NCI-H187 (cell line): ENCODE data around the gene ZCCHC17.

Experiments
- DNase-seq, 2 experiments: peaks; one replicate each; lab custom pipeline; 2025; lab: John Stamatoyannopoulos, UW

The ZCCHC17 gene

GRCh38 chr1:31306278-31306677, 9.4 kb downstream of the ZCCHC17 start:
- no peak for DNase-seq

GRCh38 chr1:31308036-31308435, 11.2 kb downstream of the ZCCHC17 start:
- DNase-seq: no peak

GRCh38 chr1:31310198-31310597, 13.4 kb downstream of the ZCCHC17 start:
- DNase-seq: no peak

- DNase-seq: no peak
Measured at GRCh38 chr1:31315902-31316301, 19.1 kb downstream of the ZCCHC17 start.

- DNase-seq: no peak
Measured at GRCh38 chr1:31318146-31318545, 21.3 kb downstream of the ZCCHC17 start.

- DNase-seq: no peak
Measured at GRCh38 chr1:31324093-31324492, 27.3 kb downstream of the ZCCHC17 start.

- no peak for DNase-seq
Measured at GRCh38 chr1:31324992-31325391, 28.2 kb downstream of the ZCCHC17 start.

- no peak for DNase-seq
Measured at GRCh38 chr1:31326461-31326860, 29.6 kb downstream of the ZCCHC17 start.

GRCh38 chr1:31327381-31327780, 30.5 kb downstream of the ZCCHC17 start:
- no peak for DNase-seq

GRCh38 chr1:31335007-31335406, 38.2 kb downstream of the ZCCHC17 start:
- no peak for DNase-seq

- no peak for DNase-seq
Measured at GRCh38 chr1:31336687-31337467, 40.0 kb downstream of the ZCCHC17 start.

- DNase-seq: no peak
Measured at GRCh38 chr1:31344503-31344902, 47.7 kb downstream of the ZCCHC17 start.

- DNase-seq: no peak
Measured at GRCh38 chr1:31345635-31346034, 48.8 kb downstream of the ZCCHC17 start.

GRCh38 chr1:31346785-31347184, 50.0 kb downstream of the ZCCHC17 start:
- DNase-seq: no peak

GRCh38 chr1:31348449-31348848, 51.6 kb downstream of the ZCCHC17 start:
- no peak for DNase-seq

- DNase-seq: no peak
Measured at GRCh38 chr1:31354283-31354682, 57.5 kb downstream of the ZCCHC17 start.

GRCh38 chr1:31356427-31356826, 59.6 kb downstream of the ZCCHC17 start:
- no peak for DNase-seq

GRCh38 chr1:31361607-31362006, 64.8 kb downstream of the ZCCHC17 start:
- DNase-seq: no peak

GRCh38 chr1:31362032-31362431, 65.2 kb downstream of the ZCCHC17 start:
- no peak for DNase-seq

- no peak for DNase-seq
Measured at GRCh38 chr1:31364561-31365250, 67.9 kb downstream of the ZCCHC17 start.

GRCh38 chr1:31366796-31367195, 70.0 kb downstream of the ZCCHC17 start:
- no peak for DNase-seq

- DNase-seq: no peak
Measured at GRCh38 chr1:31368611-31369107, 71.8 kb downstream of the ZCCHC17 start.

GRCh38 chr1:31370021-31370420, 73.2 kb downstream of the ZCCHC17 start:
- no peak for DNase-seq
